Epithelial cell of esophagus (primary cell): ENCODE data around the gene CEP95.
"Not testable (repeated sequence)": the region's sequence is repeated elsewhere in the genome, so short reads cannot be mapped to it uniquely, and the experiment has no call there.

ENCODE experiments used
- DNase-seq: peaks from one replicate; pipeline ENCODE4 v3.0.0; 2010; ENCODE audit warnings: low read depth
- H3K4me3 ChIP-seq: 2 replicates; pipeline ENCODE4 v1.5.1; 2011; ENCODE audit warnings: mild to moderate bottlenecking, low read length, control low read depth
- TF ChIP-seq, protein P1 (sequence below): IDR thresholded peaks from 2 replicates; pipeline ENCODE4 v1.5.1; 2011; ENCODE audit warnings: low read depth, mild to moderate bottlenecking, low read length, control low read depth, inconsistent platforms; ENCODE audit not compliant: insufficient read depth; ENCODE audit errors: missing control alignments

CEP95 gene, protein sequence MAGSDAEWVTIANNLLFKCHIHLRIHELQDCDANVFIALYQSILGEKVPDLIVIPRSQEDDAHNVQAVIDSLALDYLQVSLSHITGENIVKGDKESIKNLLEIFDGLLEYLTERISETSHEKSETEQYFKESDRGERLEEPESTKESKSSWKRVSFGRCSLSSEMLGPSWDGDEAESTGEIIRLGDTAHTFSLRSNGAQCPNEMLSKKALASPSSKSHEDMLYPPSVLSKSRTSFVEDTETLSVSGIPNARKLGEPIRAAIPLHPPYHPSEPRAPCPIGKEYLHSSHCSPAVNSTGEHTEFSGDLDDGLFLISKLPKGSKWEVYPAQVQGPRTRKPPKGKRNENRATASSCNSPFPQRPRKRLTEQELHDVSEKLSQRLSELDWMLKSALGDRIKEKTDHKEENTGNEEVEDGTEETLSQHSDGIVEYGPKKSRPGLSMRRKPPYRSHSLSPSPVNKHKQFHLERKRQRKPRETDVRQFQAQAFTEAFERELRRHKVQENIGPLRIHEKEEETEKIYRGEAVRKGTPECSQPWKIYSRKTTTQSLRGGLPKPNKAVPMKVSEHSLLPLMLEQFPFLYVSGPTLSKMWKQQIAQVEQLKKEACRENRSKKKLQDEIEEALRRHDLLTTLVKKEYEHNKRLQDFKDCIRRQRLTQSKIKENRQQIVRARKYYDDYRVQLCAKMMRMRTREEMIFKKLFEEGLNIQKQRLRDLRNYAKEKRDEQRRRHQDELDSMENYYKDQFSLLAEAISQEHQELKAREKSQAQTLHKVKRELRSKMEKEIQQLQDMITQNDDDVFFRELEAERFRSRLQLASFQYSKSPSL

GRCh38 chr17:64506576-64507412 is at the start of gene CEP95:
TSS of gene CEP95 (plus strand) at chr17:64506977. CDS start at chr17:64507098, 121 bp downstream.
- peak; percentile 99 for DNase-seq
- H3K4me3 ChIP-seq, result peak within 1 kb of the TSS; percentile 93
- TF ChIP-seq, protein P1, sequence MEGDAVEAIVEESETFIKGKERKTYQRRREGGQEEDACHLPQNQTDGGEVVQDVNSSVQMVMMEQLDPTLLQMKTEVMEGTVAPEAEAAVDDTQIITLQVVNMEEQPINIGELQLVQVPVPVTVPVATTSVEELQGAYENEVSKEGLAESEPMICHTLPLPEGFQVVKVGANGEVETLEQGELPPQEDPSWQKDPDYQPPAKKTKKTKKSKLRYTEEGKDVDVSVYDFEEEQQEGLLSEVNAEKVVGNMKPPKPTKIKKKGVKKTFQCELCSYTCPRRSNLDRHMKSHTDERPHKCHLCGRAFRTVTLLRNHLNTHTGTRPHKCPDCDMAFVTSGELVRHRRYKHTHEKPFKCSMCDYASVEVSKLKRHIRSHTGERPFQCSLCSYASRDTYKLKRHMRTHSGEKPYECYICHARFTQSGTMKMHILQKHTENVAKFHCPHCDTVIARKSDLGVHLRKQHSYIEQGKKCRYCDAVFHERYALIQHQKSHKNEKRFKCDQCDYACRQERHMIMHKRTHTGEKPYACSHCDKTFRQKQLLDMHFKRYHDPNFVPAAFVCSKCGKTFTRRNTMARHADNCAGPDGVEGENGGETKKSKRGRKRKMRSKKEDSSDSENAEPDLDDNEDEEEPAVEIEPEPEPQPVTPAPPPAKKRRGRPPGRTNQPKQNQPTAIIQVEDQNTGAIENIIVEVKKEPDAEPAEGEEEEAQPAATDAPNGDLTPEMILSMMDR, result no peak

DNA sequence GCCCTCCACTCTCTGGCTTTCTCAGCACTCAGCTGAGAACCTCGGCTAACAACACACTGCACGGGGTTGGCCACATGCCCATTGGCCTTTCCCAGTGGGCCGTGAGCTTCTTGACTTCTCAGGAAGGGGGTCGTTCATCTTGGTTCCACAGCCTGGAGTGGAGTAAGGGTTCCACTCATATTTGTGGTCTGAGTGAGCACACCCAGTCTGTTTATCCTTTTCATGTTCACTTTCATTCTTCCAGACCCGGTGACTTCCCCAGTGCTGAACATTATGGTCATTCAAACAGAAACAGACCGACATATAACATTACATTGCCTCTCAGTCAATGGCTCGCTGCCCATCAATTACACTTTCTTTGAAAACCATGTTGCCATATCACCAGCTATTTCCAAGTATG is 49.6 kb upstream of the CEP95 start:
- DNase-seq, result no peak
- TF ChIP-seq, protein P1, result no peak
- H3K4me3 ChIP-seq, result no peak overlapping the region

- TF ChIP-seq, protein P1, result no peak
- H3K4me3 ChIP-seq, result no peak overlapping the region
- DNase-seq, result no peak
Observed at GRCh38 chr17:64458756-64459155, 48.0 kb upstream of the CEP95 start.

DNA sequence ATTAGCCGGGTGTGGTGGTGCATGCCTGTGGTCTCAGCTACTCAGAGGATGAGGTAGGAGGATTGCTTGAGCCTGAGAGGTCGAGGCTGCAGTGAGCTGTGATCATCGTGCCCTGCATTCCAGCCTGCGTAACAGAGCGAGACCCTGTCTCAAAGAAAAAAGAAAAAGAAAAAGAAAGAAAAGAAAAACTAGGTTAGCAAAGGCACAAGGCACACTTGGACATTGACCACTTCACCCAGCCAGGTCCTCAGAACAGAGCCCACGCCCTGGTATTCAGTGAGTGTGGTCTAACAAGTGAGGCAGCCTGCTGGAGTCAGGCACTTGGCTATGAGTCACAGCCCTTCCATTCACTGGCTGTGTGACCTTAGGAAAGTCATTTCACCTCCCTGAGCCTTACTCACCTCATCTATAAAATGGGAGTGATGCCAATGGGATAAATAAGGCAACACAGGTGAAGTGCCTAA is 47.5 kb upstream of the CEP95 start:
- TF ChIP-seq, protein P1, result no peak
- peak; percentile 60 for DNase-seq

GRCh38 chr17:64459818-64460217 is 47.0 kb upstream of the CEP95 start:
- not testable (repeated sequence) for DNase-seq, H3K4me3 ChIP-seq

More for the DNA sequence above, 47.5 kb upstream of the CEP95 start:
- H3K4me3 ChIP-seq, result no peak overlapping the region

GRCh38 chr17:64460955-64461354 is 45.8 kb upstream of the CEP95 start:
- no peak overlapping the region for H3K4me3 ChIP-seq
- no peak for DNase-seq
- TF ChIP-seq, protein P1, result no peak

DNA sequence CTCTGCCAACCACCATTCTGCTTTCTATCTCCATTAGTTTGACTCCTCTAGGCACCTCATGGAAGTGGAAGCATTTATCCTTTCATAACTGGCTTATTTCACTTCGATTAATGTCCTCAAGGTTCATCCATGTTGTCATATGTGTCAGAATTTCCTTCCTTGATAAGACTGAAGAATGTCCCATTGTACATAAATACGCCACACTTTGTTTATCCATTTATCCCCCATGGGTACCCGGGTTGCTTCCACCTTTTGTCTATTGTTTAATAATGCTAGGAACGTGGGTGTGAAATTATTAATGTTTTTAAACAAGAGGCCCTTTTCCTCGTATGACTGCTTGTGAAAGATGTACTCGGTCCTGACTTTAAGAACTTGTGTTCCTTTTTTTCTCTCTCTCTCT is 45.0 kb upstream of the CEP95 start:
- TF ChIP-seq, protein P1, result no peak
- no peak overlapping the region for H3K4me3 ChIP-seq
- DNase-seq, result no peak
